Thoracic aorta (tissue), 2 donors: Measurements from ENCODE around the gene MYO15B. TPM values are rescaled to one million over a fixed set of nuclear protein-coding genes. Genes with fewer than 3 reads are reported as not detected.

Experiments
- ATAC-seq: fragments of 150-250 bp; one replicate; pipeline ENCODE4 v1.8.0; 2017; ENCODE audit warnings: low read depth; ENCODE audit not compliant: insufficient number of reproducible peaks, low FRiP score
- DNase-seq: peaks from one replicate; pipeline ENCODE4 v3.0.0-alpha.2; 2020; ENCODE audit warnings: low spot score
- H3K27ac ChIP-seq, 2 donors: fragments of 200-600 bp; sonication (generic); 1 replicate in 1 of 2; 2 replicates in 1 of 2; pipeline ENCODE4 v1.5.1; 2016; ENCODE audit warnings: mild to moderate bottlenecking in 2 of 2, moderate library complexity in 2 of 2
- H3K27me3 ChIP-seq: fragments of 200-600 bp; sonication (generic); replicated peaks from 2 replicates; pipeline ENCODE4 v1.6.0; 2016; ENCODE audit warnings: mild to moderate bottlenecking; ENCODE audit not compliant: insufficient read depth
- H3K36me3 ChIP-seq: fragments of 200-600 bp; sonication (generic); one replicate; pipeline ENCODE4 v1.5.1; 2016
- H3K4me1 ChIP-seq, 2 donors: fragments of 200-600 bp; sonication (generic); 1 replicate in 1 of 2; 2 replicates in 1 of 2; pipeline versions ENCODE4 v1.5.1 to v1.6.0; 2016; ENCODE audit warnings: low read depth in 2 of 2, mild to moderate bottlenecking in 1 of 2; ENCODE audit not compliant: control insufficient read depth in 1 of 2
- H3K4me3 ChIP-seq: fragments of 200-600 bp; sonication (generic); 2 replicates; pipeline ENCODE4 v1.5.1; 2016; ENCODE audit warnings: mild to moderate bottlenecking
- H3K9me3 ChIP-seq: fragments of 200-600 bp; sonication (generic); 2 replicates; pipeline ENCODE4 v1.5.1; 2016
- total RNA-seq, 2 donors: library from RNA; depleted of rRNA; stranded (reverse); fragments of >200 nt; gene quantifications; one replicate each; pipeline versions ENCODE4 v1.1.0 to v1.2.3, GENCODE V29; 2016
- TF ChIP-seq, protein P1 (sequence below): fragments of 200-600 bp; sonication (generic); IDR thresholded peaks from one replicate; pipeline ENCODE4 v1.5.1; 2019; ENCODE audit warnings: antibody characterized with exemption

The MYO15B gene
- total RNA-seq, 2 donors from 2014 or later: 103 to 151 TPM

DNA sequence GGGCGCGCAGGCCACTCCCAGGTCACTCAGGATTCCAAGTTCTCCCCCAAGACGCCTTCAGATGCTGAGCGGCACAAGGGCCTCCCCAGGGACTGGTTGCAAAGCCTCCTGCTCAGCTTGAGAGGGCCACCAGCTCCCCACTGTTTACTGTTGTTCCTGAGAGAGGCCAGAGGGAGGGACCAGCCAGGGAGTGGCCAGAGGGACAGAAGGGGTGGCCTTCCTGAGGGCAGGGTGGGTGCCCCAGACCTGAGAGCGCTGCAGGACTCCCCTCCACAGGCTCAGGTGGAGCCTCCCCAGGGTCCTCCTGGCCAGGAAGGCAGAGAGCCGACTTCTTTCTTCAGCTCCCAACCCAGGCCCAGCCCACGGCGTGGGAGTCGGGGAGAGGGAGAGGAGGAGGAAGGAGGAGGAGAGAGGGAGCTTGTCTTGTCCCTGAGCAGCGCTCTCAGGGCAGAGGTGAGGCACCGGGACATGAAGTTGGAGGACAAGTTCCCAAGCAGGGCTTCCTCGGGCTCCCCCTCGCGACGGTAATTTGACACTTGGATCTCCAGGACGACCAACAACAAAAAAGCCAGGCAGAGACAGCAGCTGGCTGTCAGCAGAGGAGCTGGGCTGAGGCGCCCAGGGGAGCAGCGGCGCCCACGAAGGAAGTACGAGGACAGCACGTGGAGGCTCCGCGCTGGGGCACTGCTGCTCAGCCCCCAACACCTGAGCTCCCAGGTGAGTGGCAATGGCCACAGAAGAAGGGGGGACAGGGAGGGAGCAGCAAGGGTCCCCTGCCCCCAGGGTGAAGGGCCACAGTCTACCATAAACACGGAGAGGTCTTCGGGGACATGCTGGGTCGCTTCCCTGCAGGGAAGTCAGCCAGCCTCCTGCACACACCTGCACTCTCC is 46.1 kb downstream of the MYO15B start:
- peaks cover 10 to 23% of the 10 kb centered on the region in 2 donors for H3K4me1 ChIP-seq
- ATAC-seq: peak; percentile 65
- H3K4me3 ChIP-seq: peak overlapping the region; percentile 36
- DNase-seq: peak; percentile 38
- no peaks in the 10 kb centered on the region for H3K27me3 ChIP-seq
- no peaks in the 10 kb centered on the region for H3K9me3 ChIP-seq
- H3K27ac ChIP-seq: peak overlapping the region; percentile 64 to 71
- H3K36me3 ChIP-seq: no peaks in the 10 kb centered on the region
- TF ChIP-seq, protein P1, sequence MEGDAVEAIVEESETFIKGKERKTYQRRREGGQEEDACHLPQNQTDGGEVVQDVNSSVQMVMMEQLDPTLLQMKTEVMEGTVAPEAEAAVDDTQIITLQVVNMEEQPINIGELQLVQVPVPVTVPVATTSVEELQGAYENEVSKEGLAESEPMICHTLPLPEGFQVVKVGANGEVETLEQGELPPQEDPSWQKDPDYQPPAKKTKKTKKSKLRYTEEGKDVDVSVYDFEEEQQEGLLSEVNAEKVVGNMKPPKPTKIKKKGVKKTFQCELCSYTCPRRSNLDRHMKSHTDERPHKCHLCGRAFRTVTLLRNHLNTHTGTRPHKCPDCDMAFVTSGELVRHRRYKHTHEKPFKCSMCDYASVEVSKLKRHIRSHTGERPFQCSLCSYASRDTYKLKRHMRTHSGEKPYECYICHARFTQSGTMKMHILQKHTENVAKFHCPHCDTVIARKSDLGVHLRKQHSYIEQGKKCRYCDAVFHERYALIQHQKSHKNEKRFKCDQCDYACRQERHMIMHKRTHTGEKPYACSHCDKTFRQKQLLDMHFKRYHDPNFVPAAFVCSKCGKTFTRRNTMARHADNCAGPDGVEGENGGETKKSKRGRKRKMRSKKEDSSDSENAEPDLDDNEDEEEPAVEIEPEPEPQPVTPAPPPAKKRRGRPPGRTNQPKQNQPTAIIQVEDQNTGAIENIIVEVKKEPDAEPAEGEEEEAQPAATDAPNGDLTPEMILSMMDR: peak; percentile 55

DNA sequence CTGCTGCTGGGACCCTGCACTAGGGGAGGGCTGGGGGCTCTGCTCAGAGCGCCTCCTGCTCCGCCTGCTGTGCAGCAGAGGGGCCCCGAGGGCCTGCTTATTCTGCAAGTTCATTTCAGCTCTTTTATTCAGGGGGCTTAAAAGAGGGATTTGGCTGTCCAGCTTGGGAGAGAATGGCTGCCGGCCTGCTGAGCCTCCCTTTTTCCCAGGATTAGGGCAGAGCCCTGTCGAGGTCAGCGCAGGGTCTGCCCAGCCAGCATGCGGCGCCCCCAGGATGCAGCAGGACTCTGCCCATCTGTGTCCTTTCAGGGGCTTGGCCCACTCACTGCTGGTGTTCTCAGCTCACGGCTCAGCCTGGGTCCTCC is 46.8 kb downstream of the MYO15B start:
- TF ChIP-seq, protein P1: no peak
- no peak overlapping the region for H3K27ac ChIP-seq
- H3K36me3 ChIP-seq: no peaks in the 10 kb centered on the region
- H3K4me3 ChIP-seq: no peak overlapping the region
- H3K9me3 ChIP-seq: no peaks in the 10 kb centered on the region
- peaks cover 10 to 23% of the 10 kb centered on the region in 2 donors for H3K4me1 ChIP-seq
- ATAC-seq (no peak), DNase-seq (no peak)
- no peaks in the 10 kb centered on the region for H3K27me3 ChIP-seq

DNA sequence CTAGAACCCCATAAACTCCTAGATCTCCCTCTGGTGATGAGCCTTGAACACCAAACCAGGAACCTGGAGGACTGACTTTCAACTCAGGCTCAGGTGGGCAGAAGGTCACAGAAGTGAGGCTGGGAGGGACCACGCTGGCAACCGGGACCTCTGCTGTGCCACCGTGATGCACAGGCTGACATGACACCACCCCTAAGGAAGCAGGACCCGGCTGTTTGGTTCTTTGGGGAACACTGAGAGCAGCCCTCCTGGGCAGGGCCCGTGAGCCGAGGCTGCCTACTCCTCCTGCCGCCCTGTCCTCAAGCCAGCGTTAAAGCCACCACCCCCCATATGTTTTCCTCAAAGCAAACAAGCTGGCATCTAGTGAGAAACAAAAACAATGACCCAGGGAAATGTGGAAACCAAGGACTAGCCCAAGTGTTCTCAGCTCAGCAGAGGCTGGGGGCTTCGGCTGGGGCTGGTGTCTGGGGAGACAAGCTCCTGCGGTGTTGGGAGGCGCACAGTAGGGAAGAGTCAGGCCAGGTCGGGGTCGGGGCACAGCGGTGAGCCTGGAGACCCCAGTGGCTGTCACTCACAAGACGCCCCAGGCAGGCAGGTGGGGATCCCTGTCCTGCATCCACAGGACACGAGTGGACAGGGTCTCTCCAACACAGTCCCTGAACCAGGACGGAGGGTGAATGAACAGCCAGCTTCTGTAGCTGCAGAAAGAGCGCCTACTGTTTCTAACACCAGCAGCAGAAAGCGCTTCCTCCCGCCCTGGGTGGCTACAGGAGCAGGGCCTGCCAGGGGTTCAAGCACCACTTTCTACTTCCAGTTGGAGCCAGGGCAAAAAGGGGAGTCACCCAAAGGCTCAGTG is 47.4 kb downstream of the MYO15B start:
- Histone ChIP-seq H3K4me3 (no peak overlapping the region), H3K36me3 (no peaks in the 10 kb centered on the region), H3K9me3 (no peaks in the 10 kb centered on the region), H3K4me1 (peaks cover 10 to 23% of the 10 kb centered on the region in 2 donors), H3K27ac (no peak overlapping the region), H3K27me3 (no peaks in the 10 kb centered on the region)
- ATAC-seq: no peak
- TF ChIP-seq, protein P1: no peak
- no peak for DNase-seq

DNA sequence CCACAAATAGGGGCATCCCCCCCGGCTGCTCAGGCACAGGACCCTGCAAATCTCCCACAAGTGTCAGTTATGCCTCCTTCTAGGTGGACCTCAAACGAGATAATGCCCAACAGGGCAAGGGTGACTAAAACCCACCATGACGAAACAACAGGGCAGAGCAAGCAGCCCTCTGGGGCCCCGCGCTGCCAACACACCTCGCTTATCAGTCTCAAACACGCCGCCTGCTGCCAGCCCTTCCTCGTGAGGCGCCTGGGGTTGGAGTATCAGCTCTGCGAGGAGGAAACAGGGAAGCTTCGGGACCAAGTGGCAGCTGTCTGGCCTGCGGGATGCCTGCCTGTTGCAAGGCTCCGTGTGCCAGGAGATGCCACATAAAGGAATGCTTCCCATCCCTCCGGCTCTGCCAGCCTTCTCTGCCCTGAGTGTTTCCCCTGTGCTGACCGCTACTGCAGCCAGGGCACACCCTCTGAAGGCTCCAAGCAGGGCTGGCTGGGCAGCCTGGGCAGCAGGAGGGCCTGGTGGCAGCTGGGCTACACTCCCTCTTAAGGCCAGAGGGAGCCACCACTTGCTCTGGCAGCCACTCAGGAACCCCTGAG is 48.1 kb downstream of the MYO15B start:
- no peaks in the 10 kb centered on the region for H3K36me3 ChIP-seq
- H3K27me3 ChIP-seq: no peaks in the 10 kb centered on the region
- no peak for DNase-seq
- ATAC-seq: no peak
- peaks cover 10 to 23% of the 10 kb centered on the region in 2 donors for H3K4me1 ChIP-seq
- TF ChIP-seq, protein P1: no peak
- no peak overlapping the region for H3K27ac ChIP-seq
- no peak overlapping the region for H3K4me3 ChIP-seq
- H3K9me3 ChIP-seq: no peaks in the 10 kb centered on the region
